ENCODE measurements around the gene FBF1. TPM values are rescaled to one million over a fixed set of nuclear protein-coding genes. Genes with fewer than 3 reads are reported as not detected.
A peak's percentile ranks its signal among the peaks of the same experiment; 100 is the strongest.

Gene FBF1
- total RNA-seq, 4 donors from 2014 or later = 20.4 to 23.8 (median 22.4) TPM

GRCh38 chr17:75959051-75959838, 18.4 kb upstream of the FBF1 start:
- no peak overlapping the region for H3K4me3 ChIP-seq (ENCODE audit: low read depth, poor library complexity, severe bottlenecking)
- DNase-seq (ENCODE audit: low spot score in 2 of 2) = peak in 1 of 2 donors; percentile 20
- TF ChIP-seq CTCF (IDR thresholded peaks at IDR 0.05) = no peak
- no peak for TF ChIP-seq POLR2A (IDR thresholded peaks at IDR 0.05)

GRCh38 chr17:75950855-75951554, 10.2 kb upstream of the FBF1 start:
- WGBS, 2 donors = 83 to 92% methylated on average over 8 of the region's 8 CpGs
- no peak for DNase-seq (ENCODE audit: low spot score in 2 of 2)
- TF ChIP-seq POLR2A (IDR thresholded peaks at IDR 0.05) (no peak), CTCF (IDR thresholded peaks at IDR 0.05) (no peak)
- intact Hi-C loops (cut with DNase I; ENCODE audit: low total_unique reads) = no loop called here
- no peak overlapping the region for H3K4me3 ChIP-seq (ENCODE audit: low read depth, poor library complexity, severe bottlenecking)

More at GRCh38 chr17:75959051-75959838, 18.4 kb upstream of the FBF1 start:
- intact Hi-C loops (cut with DNase I; ENCODE audit: low total_unique reads) = no loop called here
- 68 to 72% methylated on average over 8 of the region's 8 CpGs for WGBS, 2 donors

- 92 to 93% methylated on average over 6 of the region's 6 CpGs for WGBS, 2 donors
- DNase-seq (ENCODE audit: low spot score in 2 of 2) = no peak
- TF ChIP-seq POLR2A (IDR thresholded peaks at IDR 0.05) (no peak), CTCF (IDR thresholded peaks at IDR 0.05) (no peak)
- intact Hi-C loops (cut with DNase I; ENCODE audit: low total_unique reads) = no loop called here
- no peak overlapping the region for H3K4me3 ChIP-seq (ENCODE audit: low read depth, poor library complexity, severe bottlenecking)
Observed at GRCh38 chr17:75950421-75950820, 9.6 kb upstream of the FBF1 start.

GRCh38 chr17:75945211-75945610, 4.4 kb upstream of the FBF1 start:
- no peak overlapping the region for H3K4me3 ChIP-seq (ENCODE audit: low read depth, poor library complexity, severe bottlenecking)
- 65 to 67% methylated on average over 2 of the region's 2 CpGs for WGBS, 2 donors
- no peak for TF ChIP-seq POLR2A (IDR thresholded peaks at IDR 0.05)
- TF ChIP-seq CTCF (IDR thresholded peaks at IDR 0.05) = no peak
- no peak for DNase-seq (ENCODE audit: low spot score in 2 of 2)
- intact Hi-C loops (cut with DNase I; ENCODE audit: low total_unique reads) = no loop called here

GRCh38 chr17:75943491-75943890, 2.6 kb upstream of the FBF1 start:
- TF ChIP-seq POLR2A (IDR thresholded peaks at IDR 0.05) (no peak), CTCF (IDR thresholded peaks at IDR 0.05) (no peak)
- DNase-seq (ENCODE audit: low spot score in 2 of 2) = no peak
- intact Hi-C loops (cut with DNase I; ENCODE audit: low total_unique reads) = no loop called here
- 72 to 77% methylated on average over 1 of the region's 1 CpG for WGBS, 2 donors
- no peak overlapping the region for H3K4me3 ChIP-seq (ENCODE audit: low read depth, poor library complexity, severe bottlenecking)
